ENCODE data around the gene DNAJC28. TPM values are rescaled to one million over a fixed set of nuclear protein-coding genes. Genes with fewer than 3 reads are reported as not detected.

Gene DNAJC28
- total and polyA plus RNA-seq, 9 of the 15 experiments (the other 6 are each of a cell fraction or from before 2014, with no cell fraction given) = 0.68 to 2.5 (median 1.1) TPM

DNA sequence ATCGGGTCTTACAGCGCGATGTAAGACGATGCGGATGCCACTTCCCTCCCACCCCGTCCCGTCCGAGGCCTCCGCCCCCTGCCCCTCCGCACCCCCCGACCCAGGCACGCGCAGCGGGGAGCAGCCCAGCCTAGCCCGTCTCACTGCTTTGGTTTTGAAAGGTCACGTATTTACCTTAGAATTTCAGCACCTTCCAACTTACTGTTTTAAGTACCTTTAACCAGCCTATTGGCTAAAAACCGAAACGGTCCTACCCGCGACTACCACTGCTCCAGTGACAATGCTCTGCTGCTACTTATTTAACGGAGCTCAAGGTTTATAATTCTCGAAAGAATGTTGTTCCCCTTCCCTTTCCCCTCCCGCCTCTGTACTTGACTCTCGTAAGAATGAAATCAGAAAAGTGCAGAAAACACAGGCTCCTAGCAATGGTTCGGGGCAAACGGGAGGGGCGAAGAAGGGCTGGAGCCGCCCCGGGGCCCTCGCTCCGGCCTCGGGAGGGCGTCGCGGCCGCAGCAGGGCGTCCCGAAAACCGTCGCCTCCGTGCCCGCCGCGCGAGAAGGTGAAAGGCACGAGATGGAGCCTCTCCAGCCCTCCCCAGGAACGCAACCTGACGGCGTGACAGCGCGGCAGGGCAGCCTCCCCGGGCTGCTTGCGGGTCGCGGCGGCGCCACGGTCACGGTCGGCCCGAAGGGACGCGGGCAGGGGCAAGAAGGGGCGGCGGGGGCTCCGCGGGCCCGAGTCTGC lies 12.4 kb downstream of the DNAJC28 start (continued):
- TF ChIP-seq, protein P1, sequence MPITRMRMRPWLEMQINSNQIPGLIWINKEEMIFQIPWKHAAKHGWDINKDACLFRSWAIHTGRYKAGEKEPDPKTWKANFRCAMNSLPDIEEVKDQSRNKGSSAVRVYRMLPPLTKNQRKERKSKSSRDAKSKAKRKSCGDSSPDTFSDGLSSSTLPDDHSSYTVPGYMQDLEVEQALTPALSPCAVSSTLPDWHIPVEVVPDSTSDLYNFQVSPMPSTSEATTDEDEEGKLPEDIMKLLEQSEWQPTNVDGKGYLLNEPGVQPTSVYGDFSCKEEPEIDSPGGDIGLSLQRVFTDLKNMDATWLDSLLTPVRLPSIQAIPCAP (CRISPR knock-in tag; IDR thresholded peaks at IDR 0.05; ENCODE audit: borderline replicate concordance) = no peak
- TF ChIP-seq NONO (IDR thresholded peaks at IDR 0.05; ENCODE audit: low read depth in 2 of 2, low read length in 1 of 2) (peak in 1 of 2 experiments; percentile 52; a peak in 3 of 4 replicates), KHSRP (IDR thresholded peaks at IDR 0.05) (no peak), CTBP1 (IDR thresholded peaks at IDR 0.05; ENCODE audit: borderline replicate concordance) (peak; percentile 75), ARID2 (IDR thresholded peaks at IDR 0.05) (0 out of 2 replicates have a peak, but pooled peaks have one; percentile 8), FOXJ2 (tag; IDR thresholded peaks at IDR 0.05) (peak; percentile 56; the same call in 1 of the 2 replicates), CC2D1A (IDR thresholded peaks at IDR 0.05) (no peak), NBN (IDR thresholded peaks at IDR 0.05; ENCODE audit: low read depth) (peak; percentile 42; the same call in 1 of the 2 replicates), HDAC2 (IDR thresholded peaks at IDR 0.05) (no peak), MBD2 (IDR thresholded peaks at IDR 0.05; ENCODE audit: borderline replicate concordance, low read depth) (no peak), RBM15 (IDR thresholded peaks at IDR 0.05; ENCODE audit: insufficient read depth, low read length) (no peak), ZNF644 (tag; IDR thresholded peaks at IDR 0.05; ENCODE audit: low read depth) (no peak), SPI1 (IDR thresholded peaks at IDR 0.05; ENCODE audit: borderline replicate concordance, low read depth, low read length) (no peak)
- TF ChIP-seq, protein P2, sequence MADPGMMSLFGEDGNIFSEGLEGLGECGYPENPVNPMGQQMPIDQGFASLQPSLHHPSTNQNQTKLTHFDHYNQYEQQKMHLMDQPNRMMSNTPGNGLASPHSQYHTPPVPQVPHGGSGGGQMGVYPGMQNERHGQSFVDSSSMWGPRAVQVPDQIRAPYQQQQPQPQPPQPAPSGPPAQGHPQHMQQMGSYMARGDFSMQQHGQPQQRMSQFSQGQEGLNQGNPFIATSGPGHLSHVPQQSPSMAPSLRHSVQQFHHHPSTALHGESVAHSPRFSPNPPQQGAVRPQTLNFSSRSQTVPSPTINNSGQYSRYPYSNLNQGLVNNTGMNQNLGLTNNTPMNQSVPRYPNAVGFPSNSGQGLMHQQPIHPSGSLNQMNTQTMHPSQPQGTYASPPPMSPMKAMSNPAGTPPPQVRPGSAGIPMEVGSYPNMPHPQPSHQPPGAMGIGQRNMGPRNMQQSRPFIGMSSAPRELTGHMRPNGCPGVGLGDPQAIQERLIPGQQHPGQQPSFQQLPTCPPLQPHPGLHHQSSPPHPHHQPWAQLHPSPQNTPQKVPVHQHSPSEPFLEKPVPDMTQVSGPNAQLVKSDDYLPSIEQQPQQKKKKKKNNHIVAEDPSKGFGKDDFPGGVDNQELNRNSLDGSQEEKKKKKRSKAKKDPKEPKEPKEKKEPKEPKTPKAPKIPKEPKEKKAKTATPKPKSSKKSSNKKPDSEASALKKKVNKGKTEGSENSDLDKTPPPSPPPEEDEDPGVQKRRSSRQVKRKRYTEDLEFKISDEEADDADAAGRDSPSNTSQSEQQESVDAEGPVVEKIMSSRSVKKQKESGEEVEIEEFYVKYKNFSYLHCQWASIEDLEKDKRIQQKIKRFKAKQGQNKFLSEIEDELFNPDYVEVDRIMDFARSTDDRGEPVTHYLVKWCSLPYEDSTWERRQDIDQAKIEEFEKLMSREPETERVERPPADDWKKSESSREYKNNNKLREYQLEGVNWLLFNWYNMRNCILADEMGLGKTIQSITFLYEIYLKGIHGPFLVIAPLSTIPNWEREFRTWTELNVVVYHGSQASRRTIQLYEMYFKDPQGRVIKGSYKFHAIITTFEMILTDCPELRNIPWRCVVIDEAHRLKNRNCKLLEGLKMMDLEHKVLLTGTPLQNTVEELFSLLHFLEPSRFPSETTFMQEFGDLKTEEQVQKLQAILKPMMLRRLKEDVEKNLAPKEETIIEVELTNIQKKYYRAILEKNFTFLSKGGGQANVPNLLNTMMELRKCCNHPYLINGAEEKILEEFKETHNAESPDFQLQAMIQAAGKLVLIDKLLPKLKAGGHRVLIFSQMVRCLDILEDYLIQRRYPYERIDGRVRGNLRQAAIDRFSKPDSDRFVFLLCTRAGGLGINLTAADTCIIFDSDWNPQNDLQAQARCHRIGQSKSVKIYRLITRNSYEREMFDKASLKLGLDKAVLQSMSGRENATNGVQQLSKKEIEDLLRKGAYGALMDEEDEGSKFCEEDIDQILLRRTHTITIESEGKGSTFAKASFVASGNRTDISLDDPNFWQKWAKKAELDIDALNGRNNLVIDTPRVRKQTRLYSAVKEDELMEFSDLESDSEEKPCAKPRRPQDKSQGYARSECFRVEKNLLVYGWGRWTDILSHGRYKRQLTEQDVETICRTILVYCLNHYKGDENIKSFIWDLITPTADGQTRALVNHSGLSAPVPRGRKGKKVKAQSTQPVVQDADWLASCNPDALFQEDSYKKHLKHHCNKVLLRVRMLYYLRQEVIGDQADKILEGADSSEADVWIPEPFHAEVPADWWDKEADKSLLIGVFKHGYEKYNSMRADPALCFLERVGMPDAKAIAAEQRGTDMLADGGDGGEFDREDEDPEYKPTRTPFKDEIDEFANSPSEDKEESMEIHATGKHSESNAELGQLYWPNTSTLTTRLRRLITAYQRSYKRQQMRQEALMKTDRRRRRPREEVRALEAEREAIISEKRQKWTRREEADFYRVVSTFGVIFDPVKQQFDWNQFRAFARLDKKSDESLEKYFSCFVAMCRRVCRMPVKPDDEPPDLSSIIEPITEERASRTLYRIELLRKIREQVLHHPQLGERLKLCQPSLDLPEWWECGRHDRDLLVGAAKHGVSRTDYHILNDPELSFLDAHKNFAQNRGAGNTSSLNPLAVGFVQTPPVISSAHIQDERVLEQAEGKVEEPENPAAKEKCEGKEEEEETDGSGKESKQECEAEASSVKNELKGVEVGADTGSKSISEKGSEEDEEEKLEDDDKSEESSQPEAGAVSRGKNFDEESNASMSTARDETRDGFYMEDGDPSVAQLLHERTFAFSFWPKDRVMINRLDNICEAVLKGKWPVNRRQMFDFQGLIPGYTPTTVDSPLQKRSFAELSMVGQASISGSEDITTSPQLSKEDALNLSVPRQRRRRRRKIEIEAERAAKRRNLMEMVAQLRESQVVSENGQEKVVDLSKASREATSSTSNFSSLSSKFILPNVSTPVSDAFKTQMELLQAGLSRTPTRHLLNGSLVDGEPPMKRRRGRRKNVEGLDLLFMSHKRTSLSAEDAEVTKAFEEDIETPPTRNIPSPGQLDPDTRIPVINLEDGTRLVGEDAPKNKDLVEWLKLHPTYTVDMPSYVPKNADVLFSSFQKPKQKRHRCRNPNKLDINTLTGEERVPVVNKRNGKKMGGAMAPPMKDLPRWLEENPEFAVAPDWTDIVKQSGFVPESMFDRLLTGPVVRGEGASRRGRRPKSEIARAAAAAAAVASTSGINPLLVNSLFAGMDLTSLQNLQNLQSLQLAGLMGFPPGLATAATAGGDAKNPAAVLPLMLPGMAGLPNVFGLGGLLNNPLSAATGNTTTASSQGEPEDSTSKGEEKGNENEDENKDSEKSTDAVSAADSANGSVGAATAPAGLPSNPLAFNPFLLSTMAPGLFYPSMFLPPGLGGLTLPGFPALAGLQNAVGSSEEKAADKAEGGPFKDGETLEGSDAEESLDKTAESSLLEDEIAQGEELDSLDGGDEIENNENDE (IDR thresholded peaks at IDR 0.05; ENCODE audit: low read depth, low read length) = no peak
- TF ChIP-seq, protein P3, sequence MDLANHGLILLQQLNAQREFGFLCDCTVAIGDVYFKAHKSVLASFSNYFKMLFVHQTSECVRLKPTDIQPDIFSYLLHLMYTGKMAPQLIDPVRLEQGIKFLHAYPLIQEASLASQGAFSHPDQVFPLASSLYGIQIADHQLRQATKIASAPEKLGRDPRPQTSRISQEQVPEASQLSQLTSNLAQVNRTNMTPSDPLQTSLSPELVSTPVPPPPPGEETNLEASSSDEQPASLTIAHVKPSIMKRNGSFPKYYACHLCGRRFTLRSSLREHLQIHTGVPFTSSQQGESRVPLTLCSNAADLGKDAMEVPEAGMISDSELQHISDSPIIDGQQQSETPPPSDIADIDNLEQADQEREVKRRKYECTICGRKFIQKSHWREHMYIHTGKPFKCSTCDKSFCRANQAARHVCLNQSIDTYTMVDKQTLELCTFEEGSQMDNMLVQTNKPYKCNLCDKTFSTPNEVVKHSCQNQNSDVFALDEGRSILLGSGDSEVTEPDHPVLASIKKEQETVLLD (IDR thresholded peaks at IDR 0.05) = no peak; the same call in 1 of the 2 replicates

Measured in K562 (cell line).